CD14-positive monocyte (primary cell): ENCODE measurements around the gene FGF5. TPM values are rescaled to one million over a fixed set of nuclear protein-coding genes. Genes with fewer than 3 reads are reported as not detected.

Source experiments
- DNase-seq, 3 donors: peaks; one replicate each; pipeline ENCODE4 v3.0.0-alpha.2; 2011 to 2022
- H2AFZ ChIP-seq: 2 replicates; pipeline ENCODE4 v1.6.0; 2012; ENCODE audit warnings: mild to moderate bottlenecking, low read depth, low read length, inconsistent platforms; ENCODE audit not compliant: insufficient read depth, poor library complexity, severe bottlenecking
- H3K27ac ChIP-seq, 2 donors: 1 replicate in 1 of 2; 2 replicates in 1 of 2; pipeline ENCODE4 v1.5.1; 2012 to 2013; ENCODE audit warnings: low read length in 2 of 2, control low read depth in 1 of 2, inconsistent platforms in 1 of 2, low read depth in 1 of 2, mild to moderate bottlenecking in 1 of 2
- H3K27me3 ChIP-seq, 2 donors: one replicate each; pipeline versions ENCODE4 v1.6.0 to v1.6.1; 2011 to 2013; ENCODE audit warnings: low read length in 2 of 2; ENCODE audit not compliant: control insufficient read depth in 2 of 2, insufficient read depth in 2 of 2
- H3K36me3 ChIP-seq, 2 donors: replicated peaks in 1 of 2; 1 replicate in 1 of 2; 2 replicates in 1 of 2; pipeline versions ENCODE4 v1.5.1 to v1.6.1; 2012 to 2013; ENCODE audit warnings: low read length in 2 of 2, control low read depth in 1 of 2, inconsistent platforms in 1 of 2, mild to moderate bottlenecking in 1 of 2; ENCODE audit not compliant: insufficient read depth in 2 of 2, control insufficient read depth in 1 of 2
- H3K4me1 ChIP-seq, 2 donors: 1 replicate in 1 of 2; 2 replicates in 1 of 2; pipeline versions ENCODE4 v1.5.1 to v1.6.1; 2012 to 2013; ENCODE audit warnings: low read length in 2 of 2, control low read depth in 1 of 2, inconsistent platforms in 1 of 2, mild to moderate bottlenecking in 1 of 2, moderate library complexity in 1 of 2; ENCODE audit not compliant: insufficient read depth in 2 of 2, control insufficient read depth in 1 of 2
- H3K4me2 ChIP-seq: replicated peaks from 2 replicates; pipeline ENCODE3; 2012; ENCODE audit warnings: low read length, moderate library complexity, mild to moderate bottlenecking; ENCODE audit not compliant: poor library complexity, severe bottlenecking; ENCODE audit errors: extremely low read depth
- H3K4me3 ChIP-seq, 3 experiments: fragments of 200-600 bp in 1 of 3; sonication (generic) in 1 of 3; replicated peaks in 1 of 3; 1 replicate in 2 of 3; 2 replicates in 1 of 3; pipeline ENCODE4 v1.5.1; 2011 to 2013; ENCODE audit warnings: low read length in 3 of 3, mild to moderate bottlenecking in 3 of 3, control low read depth in 2 of 3, low read depth in 2 of 3, inconsistent platforms in 1 of 3, moderate library complexity in 1 of 3
- H3K79me2 ChIP-seq: 2 replicates; pipeline ENCODE4 v1.6.0; 2012; ENCODE audit warnings: mild to moderate bottlenecking, control low read depth, inconsistent platforms, low read length, moderate library complexity; ENCODE audit not compliant: insufficient read depth
- H3K9ac ChIP-seq: 2 replicates; pipeline ENCODE4 v1.6.0; 2017; ENCODE audit warnings: low read length, mild to moderate bottlenecking; ENCODE audit not compliant: insufficient read depth, poor library complexity, severe bottlenecking
- H3K9me3 ChIP-seq, 2 donors: replicated peaks in 1 of 2; 1 replicate in 1 of 2; 2 replicates in 1 of 2; pipeline versions ENCODE4 v1.5.1 to v1.6.1; 2012 to 2013; ENCODE audit warnings: low read length in 2 of 2, control low read depth in 1 of 2; ENCODE audit not compliant: control insufficient read depth in 1 of 2, insufficient read depth in 1 of 2
- H4K20me1 ChIP-seq: 2 replicates; pipeline ENCODE4 v1.6.0; 2012; ENCODE audit warnings: mild to moderate bottlenecking, low read length, control low read depth, moderate library complexity; ENCODE audit not compliant: insufficient read depth
- H3K27ac Mint-ChIP-seq, 7 donors: one replicate each; pipeline ENCODE4 v1.8.0; 2020; ENCODE audit warnings: mild to moderate bottlenecking in 7 of 7, mixed read lengths in 7 of 7, moderate library complexity in 6 of 7, inconsistent platforms in 2 of 7
- H3K27me3 Mint-ChIP-seq, 3 donors: one replicate each; pipeline ENCODE4 v1.8.0; 2021 to 2022; ENCODE audit warnings: low read depth in 3 of 3, mild to moderate bottlenecking in 3 of 3, mixed read lengths in 3 of 3, moderate library complexity in 3 of 3, inconsistent platforms in 1 of 3
- H3K36me3 Mint-ChIP-seq, 2 donors: one replicate each; pipeline ENCODE4 v1.8.0; 2020; ENCODE audit warnings: mixed read lengths in 2 of 2, inconsistent platforms in 1 of 2, mild to moderate bottlenecking in 1 of 2
- H3K4me1 Mint-ChIP-seq: one replicate; pipeline ENCODE4 v1.8.0; 2020; ENCODE audit warnings: mild to moderate bottlenecking, mixed read lengths
- H3K4me3 Mint-ChIP-seq, 2 donors: one replicate each; pipeline ENCODE4 v1.8.0; 2020; ENCODE audit warnings: mild to moderate bottlenecking in 2 of 2, mixed read lengths in 2 of 2, moderate library complexity in 1 of 2
- H3K9me3 Mint-ChIP-seq, 7 donors: one replicate each; pipeline ENCODE4 v1.8.0; 2020 to 2022; ENCODE audit warnings: mixed read lengths in 7 of 7, mild to moderate bottlenecking in 6 of 7, moderate library complexity in 6 of 7, inconsistent platforms in 2 of 7
- WGBS: methylation state at CpG from one replicate; pipeline ENCODE4 v1.1.5; 2013; ENCODE audit warnings: missing lambda C conversion rate; ENCODE audit not compliant: insufficient coverage; 5-methylcytosine and 5-hydroxymethylcytosine counted together
- intact Hi-C, 2 donors: fragments of 100-400 bp; cut with micrococcal nuclease; formaldehyde crosslinking; loops; one replicate each; pipeline versions ENCODE4 v1.15.0 to v1.15.1; 2023
- polyA plus RNA-seq, 3 donors: library from polyadenylated mRNA; depleted of rRNA in 1 of 3; unstranded in 2 of 3; stranded (reverse) in 1 of 3; fragments of 300-500 nt in 2 of 3; fragments of >200 nt in 1 of 3; fragmentation: Illumina TruSeq in 2 of 3; gene quantifications; 1 replicate in 2 of 3; 2 replicates in 1 of 3; pipeline ENCODE4 v1.2.3, GENCODE V29; 2012 to 2021
- TF ChIP-seq, protein P1 (sequence below): fragments of 200-600 bp; IDR thresholded peaks from one replicate; pipeline ENCODE4 v1.8.0; 2022; ENCODE audit warnings: antibody characterized with exemption, mild to moderate bottlenecking

The FGF5 gene
- polyA plus RNA-seq, 3 donors = not detected

DNA sequence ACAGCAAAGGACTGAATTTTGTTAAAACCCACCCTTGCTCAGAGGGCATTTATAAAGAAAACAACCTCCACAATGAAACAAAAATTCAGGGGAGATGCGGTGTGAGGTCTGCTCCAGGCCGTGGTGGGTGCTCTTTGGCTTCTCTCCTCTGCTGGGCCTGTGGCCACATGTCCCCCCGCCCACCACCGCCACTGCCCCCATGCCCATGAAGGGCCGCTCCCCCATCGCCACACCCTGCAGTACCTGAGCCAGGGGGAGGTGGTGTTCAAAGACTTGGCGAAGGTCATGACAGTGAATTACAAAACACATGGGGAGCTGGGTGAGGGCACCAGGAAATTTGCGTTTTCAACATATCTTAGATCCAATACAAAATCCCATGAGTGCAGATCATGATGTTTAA, 54.9 kb downstream of the FGF5 start:
- H3K9me3 Mint-ChIP-seq = no peaks in the 10 kb centered on the region
- no peak overlapping the region for H3K4me3 Mint-ChIP-seq
- no peaks in the 10 kb centered on the region for H3K9me3 ChIP-seq
- peaks cover 0 to 2% (median 0%) of the 10 kb centered on the region in 3 donors for H3K27me3 Mint-ChIP-seq
- intact Hi-C loops = no loop called here
- no peak overlapping the region for H2AFZ ChIP-seq
- H3K27me3 ChIP-seq = no peaks in the 10 kb centered on the region
- H3K36me3 Mint-ChIP-seq = no peaks in the 10 kb centered on the region
- H3K36me3 ChIP-seq = no peaks in the 10 kb centered on the region
- no peak for DNase-seq
- no peak overlapping the region for H3K4me3 ChIP-seq
- H3K4me2 ChIP-seq = no peak overlapping the region
- no peaks in the 10 kb centered on the region for H4K20me1 ChIP-seq
- TF ChIP-seq, protein P1, sequence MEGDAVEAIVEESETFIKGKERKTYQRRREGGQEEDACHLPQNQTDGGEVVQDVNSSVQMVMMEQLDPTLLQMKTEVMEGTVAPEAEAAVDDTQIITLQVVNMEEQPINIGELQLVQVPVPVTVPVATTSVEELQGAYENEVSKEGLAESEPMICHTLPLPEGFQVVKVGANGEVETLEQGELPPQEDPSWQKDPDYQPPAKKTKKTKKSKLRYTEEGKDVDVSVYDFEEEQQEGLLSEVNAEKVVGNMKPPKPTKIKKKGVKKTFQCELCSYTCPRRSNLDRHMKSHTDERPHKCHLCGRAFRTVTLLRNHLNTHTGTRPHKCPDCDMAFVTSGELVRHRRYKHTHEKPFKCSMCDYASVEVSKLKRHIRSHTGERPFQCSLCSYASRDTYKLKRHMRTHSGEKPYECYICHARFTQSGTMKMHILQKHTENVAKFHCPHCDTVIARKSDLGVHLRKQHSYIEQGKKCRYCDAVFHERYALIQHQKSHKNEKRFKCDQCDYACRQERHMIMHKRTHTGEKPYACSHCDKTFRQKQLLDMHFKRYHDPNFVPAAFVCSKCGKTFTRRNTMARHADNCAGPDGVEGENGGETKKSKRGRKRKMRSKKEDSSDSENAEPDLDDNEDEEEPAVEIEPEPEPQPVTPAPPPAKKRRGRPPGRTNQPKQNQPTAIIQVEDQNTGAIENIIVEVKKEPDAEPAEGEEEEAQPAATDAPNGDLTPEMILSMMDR = no peak
- no peak overlapping the region for H3K27ac Mint-ChIP-seq
- H3K4me1 Mint-ChIP-seq = no peaks in the 10 kb centered on the region
- 100% methylated on average over 1 of the region's 8 CpGs for WGBS
- H3K9ac ChIP-seq = no peak overlapping the region
- H3K79me2 ChIP-seq = no peaks in the 10 kb centered on the region
- no peaks in the 10 kb centered on the region for H3K4me1 ChIP-seq
- no peak overlapping the region for H3K27ac ChIP-seq

DNA sequence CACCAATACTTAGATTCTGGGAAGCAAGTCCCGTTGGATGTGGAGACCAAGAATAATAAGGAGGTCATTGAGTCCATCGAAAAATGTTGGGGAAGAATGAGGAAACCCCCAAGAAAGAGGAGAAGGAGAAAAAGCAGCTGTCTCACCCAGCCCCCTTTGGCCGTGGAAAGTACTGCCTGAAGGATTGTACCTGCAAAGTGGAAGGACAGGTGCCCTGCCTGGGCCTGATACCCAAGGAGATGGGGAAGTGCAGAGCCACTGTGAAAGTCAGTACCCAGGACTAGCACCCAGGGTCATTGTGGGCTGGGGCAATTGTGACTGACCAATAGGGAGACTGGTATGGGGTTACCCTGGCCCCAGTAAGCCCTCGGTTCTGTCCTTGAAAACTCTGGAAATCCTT, 55.3 kb downstream of the FGF5 start:
- TF ChIP-seq, protein P1 = no peak
- Mint-ChIP-seq H3K4me1 (no peaks in the 10 kb centered on the region), H3K36me3 (no peaks in the 10 kb centered on the region), H3K9me3 (no peaks in the 10 kb centered on the region), H3K27me3 (peaks cover 0 to 2% (median 0%) of the 10 kb centered on the region in 3 donors), H3K27ac (no peak overlapping the region), H3K4me3 (no peak overlapping the region)
- Histone ChIP-seq H3K4me1 (no peaks in the 10 kb centered on the region), H3K27me3 (no peaks in the 10 kb centered on the region), H3K27ac (no peak overlapping the region), H3K9me3 (no peaks in the 10 kb centered on the region), H3K79me2 (no peaks in the 10 kb centered on the region), H4K20me1 (no peaks in the 10 kb centered on the region), H3K9ac (no peak overlapping the region), H3K36me3 (no peaks in the 10 kb centered on the region), H3K4me2 (no peak overlapping the region), H2AFZ (no peak overlapping the region), H3K4me3 (no peak overlapping the region)
- intact Hi-C loops = no loop called here
- 92% methylated on average over 2 of the region's 4 CpGs for WGBS
- DNase-seq = no peak
